Neural progenitor cell (in vitro differentiated cells): ENCODE results near the gene POF1B. TPM values are rescaled to one million over a fixed set of nuclear protein-coding genes. Genes with fewer than 3 reads are reported as not detected.

Experiments
- DNase-seq: peaks from one replicate; pipeline ENCODE4 v3.0.0-alpha.2; 2016; ENCODE audit warnings: low spot score
- H2AFZ ChIP-seq: fragments of 200-600 bp; sonication (generic); replicated peaks from 2 replicates; pipeline ENCODE4 v1.6.1; 2016; ENCODE audit warnings: antibody characterized with exemption
- H3F3A ChIP-seq: fragments of 200-600 bp; sonication (generic); 2 replicates; pipeline ENCODE4 v1.6.1; 2016; ENCODE audit warnings: antibody characterized with exemption, low read depth
- H3K27ac ChIP-seq: fragments of 200-600 bp; sonication (generic); 2 replicates; pipeline ENCODE4 v1.5.1; 2016; ENCODE audit warnings: mild to moderate bottlenecking
- H3K27me3 ChIP-seq: fragments of 200-600 bp; sonication (generic); 2 replicates; pipeline ENCODE4 v1.6.1; 2016; ENCODE audit warnings: mild to moderate bottlenecking, moderate library complexity
- H3K36me3 ChIP-seq: fragments of 200-600 bp; sonication (generic); 2 replicates; pipeline ENCODE4 v1.5.1; 2016
- H3K4me1 ChIP-seq: fragments of 200-600 bp; sonication (generic); 2 replicates; pipeline ENCODE4 v1.6.1; 2016; ENCODE audit warnings: mixed run types
- H3K4me2 ChIP-seq: fragments of 200-600 bp; sonication (generic); 2 replicates; pipeline ENCODE4 v1.6.1; 2016
- H3K4me3 ChIP-seq: fragments of 200-600 bp; sonication (generic); 2 replicates; pipeline ENCODE4 v1.5.1; 2016
- H3K79me2 ChIP-seq: fragments of 200-600 bp; sonication (generic); 2 replicates; pipeline ENCODE4 v1.6.1; 2016; ENCODE audit warnings: low read depth
- H3K9ac ChIP-seq: fragments of 200-600 bp; sonication (generic); 2 replicates; pipeline ENCODE4 v1.6.1; 2016
- H3K9me3 ChIP-seq: fragments of 200-600 bp; sonication (generic); 2 replicates; pipeline ENCODE4 v1.5.1; 2016; ENCODE audit warnings: low read depth
- H4K20me1 ChIP-seq: fragments of 200-600 bp; sonication (generic); 2 replicates; pipeline ENCODE4 v1.6.1; 2016; ENCODE audit warnings: low read depth
- H3K27ac Mint-ChIP-seq: 3 replicates; pipeline ENCODE4 v1.8.0; 2021; ENCODE audit warnings: mixed read lengths
- H3K27me3 Mint-ChIP-seq: 2 replicates; pipeline ENCODE4 v1.8.0; 2022; ENCODE audit warnings: low read depth, mild to moderate bottlenecking, inconsistent platforms, moderate library complexity, mixed read lengths; ENCODE audit not compliant: insufficient read depth
- H3K36me3 Mint-ChIP-seq: 3 replicates; pipeline ENCODE4 v1.8.0; 2021; ENCODE audit warnings: mixed read lengths
- H3K4me1 Mint-ChIP-seq: 3 replicates; pipeline ENCODE4 v1.8.0; 2021; ENCODE audit warnings: mixed read lengths
- H3K4me3 Mint-ChIP-seq: 3 replicates; pipeline ENCODE4 v1.8.0; 2021; ENCODE audit warnings: mild to moderate bottlenecking, moderate library complexity, mixed read lengths
- H3K9me3 Mint-ChIP-seq: 3 replicates; pipeline ENCODE4 v1.8.0; 2020; ENCODE audit warnings: mixed read lengths
- CTCF ChIP-seq: fragments of 200-600 bp; sonication (generic); IDR thresholded peaks from 2 replicates; pipeline ENCODE4 v1.5.1; 2017; ENCODE audit warnings: antibody characterized with exemption, mild to moderate bottlenecking
- EZH2 ChIP-seq: fragments of 200-600 bp; sonication (generic); IDR thresholded peaks from 2 replicates; pipeline ENCODE4 v1.6.1; 2017; ENCODE audit warnings: antibody characterized with exemption, mild to moderate bottlenecking, moderate library complexity
- EZH2phosphoT487 ChIP-seq: fragments of 200-600 bp; sonication (generic); IDR thresholded peaks from 2 replicates; pipeline ENCODE4 v1.6.1; 2017; ENCODE audit warnings: antibody characterized with exemption
- total RNA-seq: library from RNA; depleted of rRNA; stranded (reverse); fragments of >200 nt; gene quantifications from 2 replicates; pipeline ENCODE4 v1.2.3, GENCODE V29; 2015; ENCODE audit warnings: low replicate concordance

Gene POF1B
- total RNA-seq, 1 donor from 2014 or later: not detected

GRCh38 chrX:85378461-85378860 lies 1.0 kb downstream of the POF1B start:
- Histone ChIP-seq H3K79me2 (no peaks in the 10 kb centered on the region), H4K20me1 (no peaks in the 10 kb centered on the region), H3K27me3 (no peaks in the 10 kb centered on the region), H3K9me3 (peaks cover 5% of the 10 kb centered on the region), H3K4me1 (no peaks in the 10 kb centered on the region), H3K4me3 (no peak overlapping the region), H2AFZ (no peak overlapping the region), H3K9ac (no peak overlapping the region), H3K36me3 (no peaks in the 10 kb centered on the region), H3K4me2 (no peak overlapping the region), H3F3A (no peaks in the 10 kb centered on the region), H3K27ac (no peak overlapping the region)
- Mint-ChIP-seq H3K27ac (no peak overlapping the region), H3K9me3 (no peaks in the 10 kb centered on the region), H3K27me3 (no peaks in the 10 kb centered on the region), H3K4me3 (no peak overlapping the region), H3K4me1 (peaks cover 3% of the 10 kb centered on the region), H3K36me3 (no peaks in the 10 kb centered on the region)
- no peak for DNase-seq
- TF ChIP-seq EZH2: no peak
- no peak for TF ChIP-seq CTCF
- no peak for TF ChIP-seq EZH2phosphoT487

GRCh38 chrX:85375333-85375738 lies 4.1 kb downstream of the POF1B start:
- no peak overlapping the region for H3K27ac Mint-ChIP-seq
- Histone ChIP-seq H3F3A (no peaks in the 10 kb centered on the region), H3K79me2 (no peaks in the 10 kb centered on the region), H3K36me3 (no peaks in the 10 kb centered on the region), H3K4me1 (no peaks in the 10 kb centered on the region), H2AFZ (no peak overlapping the region), H3K27ac (no peak overlapping the region), H3K27me3 (no peaks in the 10 kb centered on the region), H3K9ac (no peak overlapping the region), H3K4me2 (no peak overlapping the region), H3K9me3 (peaks cover 5% of the 10 kb centered on the region), H4K20me1 (no peaks in the 10 kb centered on the region), H3K4me3 (no peak overlapping the region)
- no peak overlapping the region for H3K4me3 Mint-ChIP-seq
- H3K36me3 Mint-ChIP-seq: no peaks in the 10 kb centered on the region
- peaks cover 3% of the 10 kb centered on the region for H3K4me1 Mint-ChIP-seq
- TF ChIP-seq CTCF: no peak
- no peak for TF ChIP-seq EZH2
- no peak for TF ChIP-seq EZH2phosphoT487
- H3K9me3 Mint-ChIP-seq: no peaks in the 10 kb centered on the region
- no peaks in the 10 kb centered on the region for H3K27me3 Mint-ChIP-seq
- no peak for DNase-seq

- Mint-ChIP-seq H3K27me3 (peaks cover 2% of the 10 kb centered on the region), H3K27ac (no peak overlapping the region), H3K4me3 (no peak overlapping the region), H3K36me3 (no peaks in the 10 kb centered on the region), H3K9me3 (peaks cover 16% of the 10 kb centered on the region), H3K4me1 (no peaks in the 10 kb centered on the region)
- Histone ChIP-seq H3K9ac (no peak overlapping the region), H4K20me1 (no peaks in the 10 kb centered on the region), H3K4me1 (no peaks in the 10 kb centered on the region), H3K4me2 (no peak overlapping the region), H2AFZ (no peak overlapping the region), H3K27ac (no peak overlapping the region), H3K9me3 (peaks cover 2% of the 10 kb centered on the region), H3F3A (no peaks in the 10 kb centered on the region), H3K79me2 (no peaks in the 10 kb centered on the region), H3K36me3 (no peaks in the 10 kb centered on the region), H3K4me3 (no peak overlapping the region), H3K27me3 (no peaks in the 10 kb centered on the region)
- DNase-seq: peak; percentile 3
- TF ChIP-seq EZH2phosphoT487 (no peak), EZH2 (no peak), CTCF (peak; percentile 22)
Measured at GRCh38 chrX:85365370-85365995, 14.0 kb downstream of the POF1B start.
